SK-N-MC (cell line): ENCODE measurements around the gene KLRG1.

Experiments
- DNase-seq: peaks from one replicate; pipeline ENCODE4 v3.0.0-alpha.2; 2011; ENCODE audit warnings: low read depth, low spot score
- H3K27ac ChIP-seq: fragments of 200-600 bp; sonication (generic); 2 replicates; pipeline ENCODE4 v1.5.1; 2016; ENCODE audit warnings: mixed run types
- H3K36me3 ChIP-seq: fragments of 200-600 bp; sonication (generic); 2 replicates; pipeline ENCODE4 v1.6.1; 2017; ENCODE audit warnings: antibody characterized with exemption, low read length, mixed read lengths; ENCODE audit not compliant: insufficient read depth
- H3K4me3 ChIP-seq: fragments of 200-600 bp; sonication (generic); 2 replicates; pipeline ENCODE4 v1.5.1; 2016
- H3K9ac ChIP-seq: fragments of 200-600 bp; sonication (generic); 2 replicates; pipeline ENCODE4 v1.8.0; 2017; ENCODE audit warnings: mixed run types, mixed read lengths; ENCODE audit not compliant: insufficient read length
- H3K9me3 ChIP-seq: fragments of 200-600 bp; sonication (generic); 2 replicates; pipeline ENCODE4 v1.6.1; 2017; ENCODE audit warnings: low read depth, mild to moderate bottlenecking, antibody characterized with exemption, low read length, moderate library complexity, mixed read lengths
- EZH2 ChIP-seq: fragments of 200-600 bp; sonication (generic); IDR thresholded peaks from one replicate; pipeline ENCODE4 v1.6.1; 2017; ENCODE audit warnings: antibody characterized with exemption
- FOXP2 ChIP-seq: optimal IDR thresholded peaks from 2 replicates; pipeline ENCODE3; 2011; ENCODE audit warnings: mild to moderate bottlenecking, moderate library complexity; ENCODE audit not compliant: insufficient read depth; ENCODE audit errors: extremely low read length, control extremely low read depth
- POLR2AphosphoS5 ChIP-seq: IDR thresholded peaks from 2 replicates; pipeline ENCODE4 v1.6.1; 2012; ENCODE audit warnings: mild to moderate bottlenecking, low read depth, low read length, borderline replicate concordance

The KLRG1 gene

GRCh38 chr12:9041321-9041720, 52.0 kb downstream of the KLRG1 start:
- Histone ChIP-seq H3K9me3 (no peaks in the 10 kb centered on the region), H3K4me3 (no peak overlapping the region), H3K36me3 (no peaks in the 10 kb centered on the region), H3K9ac (no peak overlapping the region), H3K27ac (no peak overlapping the region)
- no peak for TF ChIP-seq POLR2AphosphoS5
- TF ChIP-seq FOXP2: no peak
- TF ChIP-seq EZH2: no peak
- no peak for DNase-seq

GRCh38 chr12:9043766-9044165, 54.4 kb downstream of the KLRG1 start:
- Histone ChIP-seq H3K36me3 (no peaks in the 10 kb centered on the region), H3K4me3 (no peak overlapping the region), H3K9ac (no peak overlapping the region), H3K9me3 (no peaks in the 10 kb centered on the region), H3K27ac (no peak overlapping the region)
- TF ChIP-seq EZH2 (no peak), FOXP2 (no peak), POLR2AphosphoS5 (no peak)
- no peak for DNase-seq

DNA sequence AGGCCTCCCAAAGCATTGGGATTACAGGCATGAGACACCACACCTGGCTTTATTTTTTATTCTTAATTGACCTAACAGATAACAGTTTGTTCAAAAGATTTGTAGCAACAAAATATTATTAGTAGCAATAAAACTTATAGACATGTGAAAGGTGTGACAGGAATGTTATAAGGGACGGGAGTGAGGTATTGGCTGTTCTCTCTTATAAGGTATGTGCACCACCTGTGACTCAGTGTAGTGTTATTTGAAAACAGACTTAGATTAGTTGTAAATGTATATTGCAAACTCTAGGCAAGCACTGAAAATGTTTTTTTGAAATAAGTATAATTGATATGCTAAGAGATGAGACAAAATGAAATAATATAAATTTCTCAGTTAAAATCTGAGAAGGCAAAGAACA, 57.8 kb downstream of the KLRG1 start:
- Histone ChIP-seq H3K4me3 (no peak overlapping the region), H3K27ac (no peak overlapping the region), H3K9ac (no peak overlapping the region), H3K36me3 (no peaks in the 10 kb centered on the region), H3K9me3 (no peaks in the 10 kb centered on the region)
- TF ChIP-seq FOXP2 (no peak), EZH2 (no peak), POLR2AphosphoS5 (no peak)
- DNase-seq: no peak

DNA sequence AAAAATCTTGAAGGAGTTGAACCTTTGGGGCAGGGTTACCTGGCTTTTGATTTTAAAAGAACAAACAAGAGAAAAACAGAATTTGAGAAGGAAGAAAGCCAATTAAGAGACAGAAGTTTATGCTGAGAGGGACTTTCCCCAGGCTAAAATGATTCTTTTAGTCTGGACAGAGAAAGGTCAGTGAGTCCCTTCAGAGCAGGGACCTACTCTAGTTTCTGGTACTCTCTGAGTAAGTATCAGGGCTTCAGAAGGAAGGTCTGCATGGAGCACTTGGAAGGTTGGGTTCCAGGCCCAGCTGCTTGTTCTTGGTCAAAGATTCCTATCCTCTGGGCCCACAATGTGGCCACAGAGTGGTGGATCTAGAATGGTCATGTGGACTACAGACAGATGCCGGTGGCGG, 59.6 kb downstream of the KLRG1 start:
- TF ChIP-seq POLR2AphosphoS5: no peak
- TF ChIP-seq EZH2: no peak
- no peak for DNase-seq

GRCh38 chr12:9049520-9050133, 60.3 kb downstream of the KLRG1 start:
- no peak overlapping the region for H3K27ac ChIP-seq
- peak; percentile 58 for DNase-seq

More for the DNA sequence above, 59.6 kb downstream of the KLRG1 start:
- Histone ChIP-seq H3K4me3 (no peak overlapping the region), H3K27ac (no peak overlapping the region), H3K9me3 (no peaks in the 10 kb centered on the region), H3K36me3 (no peaks in the 10 kb centered on the region), H3K9ac (no peak overlapping the region)

GRCh38 chr12:9050521-9051157, 61.3 kb downstream of the KLRG1 start:
- Histone ChIP-seq H3K4me3 (no peak overlapping the region), H3K9me3 (no peaks in the 10 kb centered on the region), H3K9ac (no peak overlapping the region), H3K36me3 (no peaks in the 10 kb centered on the region), H3K27ac (no peak overlapping the region)
- DNase-seq: no peak
- TF ChIP-seq POLR2AphosphoS5 (no peak), FOXP2 (no peak), EZH2 (no peak)

More at GRCh38 chr12:9049520-9050133, 60.3 kb downstream of the KLRG1 start:
- no peak overlapping the region for H3K4me3 ChIP-seq
- H3K9me3 ChIP-seq: no peaks in the 10 kb centered on the region
- H3K36me3 ChIP-seq: no peaks in the 10 kb centered on the region
- H3K9ac ChIP-seq: no peak overlapping the region
- no peak for TF ChIP-seq EZH2

DNA sequence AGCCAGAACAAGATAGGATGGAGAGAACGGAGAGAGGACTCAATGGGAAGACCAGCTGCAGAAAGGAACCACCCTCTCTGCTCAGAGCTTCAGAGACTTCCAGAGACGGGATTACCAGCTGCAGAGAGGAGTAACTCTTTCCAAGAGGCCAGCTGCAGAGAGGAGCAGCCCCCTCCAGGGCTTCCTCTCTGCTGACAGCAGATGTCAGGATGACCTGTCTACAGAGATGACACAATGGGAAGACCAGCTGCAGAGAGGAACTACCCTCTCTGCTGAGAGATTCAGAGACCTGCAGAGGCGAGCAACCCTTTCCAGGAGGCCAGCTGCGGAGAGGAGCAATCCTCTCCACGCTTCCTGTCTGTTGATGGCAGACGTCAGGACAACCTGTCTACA, 61.8 kb downstream of the KLRG1 start:
- no peaks in the 10 kb centered on the region for H3K9me3 ChIP-seq
- TF ChIP-seq POLR2AphosphoS5 (no peak), EZH2 (no peak), FOXP2 (no peak)
- no peak overlapping the region for H3K4me3 ChIP-seq
- no peaks in the 10 kb centered on the region for H3K36me3 ChIP-seq
- DNase-seq: no peak
- H3K27ac ChIP-seq: no peak overlapping the region
- H3K9ac ChIP-seq: no peak overlapping the region

- no peak for DNase-seq
- Histone ChIP-seq H3K27ac (no peak overlapping the region), H3K9me3 (no peaks in the 10 kb centered on the region), H3K4me3 (no peak overlapping the region), H3K36me3 (no peaks in the 10 kb centered on the region), H3K9ac (no peak overlapping the region)
- TF ChIP-seq FOXP2: no peak
- no peak for TF ChIP-seq EZH2
- TF ChIP-seq POLR2AphosphoS5: no peak
These were observed 63.3 kb downstream of the KLRG1 start for GRCh38 chr12:9052610-9053009.
